GM10248 (cell line): Measurements from ENCODE around the gene EEF1A1.
"Not testable (repeated sequence)": the region's sequence is repeated elsewhere in the genome, so short reads cannot be mapped to it uniquely, and the experiment has no call there.

Experiments used
- CTCF ChIA-PET: fragments of 300-600 bp; sonication (Branson Sonifier 250); formaldehyde crosslinking; extraction: SDS; loops from one replicate; lab custom pipeline; 2021; ENCODE audit warnings: antibody characterized with exemption; lab: Yijun Ruan, JAX
- POLR2A ChIA-PET: fragments of 350-650 bp; sonication (Branson Sonifier 250); formaldehyde crosslinking; extraction: SDS; loops from one replicate; lab custom pipeline; 2020; ENCODE audit warnings: antibody characterized with exemption; lab: Yijun Ruan, JAX
- DNase-seq: peaks from one replicate; pipeline ENCODE4 v3.0.0; 2012; ENCODE audit errors: extremely low spot score
- TF ChIP-seq, protein P1 (sequence below): IDR thresholded peaks from 2 replicates; pipeline ENCODE4 v1.5.1; 2012; ENCODE audit warnings: mild to moderate bottlenecking, low read depth; ENCODE audit errors: extremely low read depth, missing control alignments, control extremely low read depth

Gene EEF1A1

DNA sequence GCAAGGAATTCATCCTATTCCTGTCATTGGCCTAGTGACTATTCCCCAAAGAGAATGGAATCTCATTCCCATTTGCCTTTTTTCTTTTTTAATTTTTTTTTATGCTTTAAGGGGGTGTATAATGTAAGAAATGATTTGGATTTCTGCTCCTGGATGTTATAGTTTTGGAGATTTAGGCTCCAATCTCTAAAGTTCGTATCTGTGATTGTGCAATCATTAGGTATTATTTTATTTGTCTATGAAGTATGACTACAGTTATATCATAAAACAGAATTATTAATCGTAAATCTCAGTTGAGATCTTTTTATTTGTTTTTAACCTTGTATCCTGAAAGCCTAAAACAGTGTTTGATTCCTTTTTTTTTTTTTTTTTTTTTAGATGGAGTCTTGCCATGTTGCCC, 41.7 kb upstream of the EEF1A1 start:
- TF ChIP-seq, protein P1, sequence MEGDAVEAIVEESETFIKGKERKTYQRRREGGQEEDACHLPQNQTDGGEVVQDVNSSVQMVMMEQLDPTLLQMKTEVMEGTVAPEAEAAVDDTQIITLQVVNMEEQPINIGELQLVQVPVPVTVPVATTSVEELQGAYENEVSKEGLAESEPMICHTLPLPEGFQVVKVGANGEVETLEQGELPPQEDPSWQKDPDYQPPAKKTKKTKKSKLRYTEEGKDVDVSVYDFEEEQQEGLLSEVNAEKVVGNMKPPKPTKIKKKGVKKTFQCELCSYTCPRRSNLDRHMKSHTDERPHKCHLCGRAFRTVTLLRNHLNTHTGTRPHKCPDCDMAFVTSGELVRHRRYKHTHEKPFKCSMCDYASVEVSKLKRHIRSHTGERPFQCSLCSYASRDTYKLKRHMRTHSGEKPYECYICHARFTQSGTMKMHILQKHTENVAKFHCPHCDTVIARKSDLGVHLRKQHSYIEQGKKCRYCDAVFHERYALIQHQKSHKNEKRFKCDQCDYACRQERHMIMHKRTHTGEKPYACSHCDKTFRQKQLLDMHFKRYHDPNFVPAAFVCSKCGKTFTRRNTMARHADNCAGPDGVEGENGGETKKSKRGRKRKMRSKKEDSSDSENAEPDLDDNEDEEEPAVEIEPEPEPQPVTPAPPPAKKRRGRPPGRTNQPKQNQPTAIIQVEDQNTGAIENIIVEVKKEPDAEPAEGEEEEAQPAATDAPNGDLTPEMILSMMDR: no peak
- POLR2A ChIA-PET: no interaction called here
- CTCF ChIA-PET: interaction anchor here (0.6 to 1.1 kb wide), 2 partner anchors 9 to 16 kb away, joined by 3 read pairs; no protein-coding TSS in a partner anchor
- no peak for DNase-seq

DNA sequence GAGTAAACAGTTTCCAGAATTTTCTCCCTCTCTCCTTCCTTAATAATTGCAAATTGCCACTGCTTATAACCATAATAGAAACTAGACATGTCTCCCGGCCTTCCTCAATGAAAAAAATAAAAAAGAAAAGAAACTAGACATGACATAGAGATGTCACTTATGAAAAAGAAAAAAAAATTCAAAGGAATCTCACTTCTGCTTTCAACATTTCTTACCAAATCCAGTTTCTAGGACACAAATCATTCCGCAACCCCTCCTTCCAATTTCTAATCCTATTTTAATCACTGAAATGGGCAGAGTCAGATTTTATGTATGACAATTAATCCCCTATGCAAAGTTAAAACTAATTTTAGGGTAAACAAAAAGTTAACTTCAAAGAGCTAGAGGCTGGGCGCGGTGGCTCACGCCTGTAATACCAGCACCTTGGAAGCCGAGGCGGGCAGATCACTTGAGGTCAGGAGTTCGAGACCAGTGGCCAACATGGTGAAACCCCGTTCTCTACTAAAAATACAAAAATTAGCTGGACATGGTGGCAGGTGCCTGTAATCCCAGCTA, 40.1 kb upstream of the EEF1A1 start:
- TF ChIP-seq, protein P1: no peak
- peak; percentile 52 for DNase-seq
- ChIA-PET CTCF (interaction anchor here (1.1 to 3.5 kb wide), 3 partner anchors 13 to 25 kb away, joined by 3 to 13 read pairs (median 5); no protein-coding TSS in a partner anchor), POLR2A (interaction anchor here (0.6 to 0.8 kb wide), 2 partner anchors 48 to 100 kb away, joined by 4 to 5 read pairs; no protein-coding TSS in a partner anchor)

DNA sequence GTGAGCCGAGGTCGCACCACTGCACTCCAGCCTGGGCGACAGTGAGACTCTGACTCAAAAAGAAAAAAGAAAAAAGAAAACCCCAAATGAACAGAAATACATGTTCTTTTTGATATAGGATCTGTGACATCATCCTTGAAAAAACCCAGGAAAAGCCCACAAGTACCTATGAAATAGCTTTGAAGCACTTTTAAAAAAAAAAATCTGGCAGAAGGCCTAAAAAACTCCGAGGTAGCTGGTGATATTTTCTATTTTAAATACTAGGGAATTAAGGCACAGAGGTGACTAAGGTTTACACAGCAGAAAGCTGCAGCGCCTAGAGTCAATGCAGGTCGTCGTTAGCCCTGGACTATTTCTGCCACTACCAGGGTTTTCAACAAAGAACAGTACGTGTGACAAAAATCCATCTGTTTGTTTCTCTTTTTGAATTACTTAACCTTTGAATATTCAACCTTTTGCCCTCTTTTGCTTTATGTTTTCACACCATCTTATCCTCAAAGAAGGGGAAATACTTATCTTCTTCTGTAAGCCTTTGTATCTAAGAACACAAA, 39.4 kb upstream of the EEF1A1 start:
- TF ChIP-seq, protein P1: no peak
- ChIA-PET POLR2A (no interaction called here), CTCF (interaction anchor here (1.9 to 3.5 kb wide), 2 partner anchors 17 to 51 kb away, joined by 4 to 13 read pairs; no protein-coding TSS in a partner anchor)
- DNase-seq: no peak

DNA sequence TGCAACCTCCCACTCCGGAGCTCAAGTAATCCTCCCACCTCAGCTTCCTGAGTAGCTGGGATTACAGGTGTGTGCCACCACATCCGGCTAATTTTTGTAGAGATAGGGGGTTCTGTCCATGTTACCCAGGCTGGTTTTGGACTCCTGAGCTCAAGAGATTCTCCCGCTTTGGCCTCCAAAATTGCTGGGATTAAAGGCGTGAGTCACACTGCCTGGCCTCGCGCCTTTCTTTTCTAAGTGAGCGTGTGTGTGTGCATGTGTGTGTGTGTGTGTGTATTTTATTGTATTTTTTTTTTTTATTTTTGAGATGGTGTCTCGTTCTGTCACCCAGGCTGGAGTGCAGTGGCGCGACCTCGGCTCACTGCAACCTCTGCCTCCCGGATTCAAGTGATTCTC, 38.6 kb upstream of the EEF1A1 start:
- POLR2A ChIA-PET: not testable (repeated sequence)

DNA sequence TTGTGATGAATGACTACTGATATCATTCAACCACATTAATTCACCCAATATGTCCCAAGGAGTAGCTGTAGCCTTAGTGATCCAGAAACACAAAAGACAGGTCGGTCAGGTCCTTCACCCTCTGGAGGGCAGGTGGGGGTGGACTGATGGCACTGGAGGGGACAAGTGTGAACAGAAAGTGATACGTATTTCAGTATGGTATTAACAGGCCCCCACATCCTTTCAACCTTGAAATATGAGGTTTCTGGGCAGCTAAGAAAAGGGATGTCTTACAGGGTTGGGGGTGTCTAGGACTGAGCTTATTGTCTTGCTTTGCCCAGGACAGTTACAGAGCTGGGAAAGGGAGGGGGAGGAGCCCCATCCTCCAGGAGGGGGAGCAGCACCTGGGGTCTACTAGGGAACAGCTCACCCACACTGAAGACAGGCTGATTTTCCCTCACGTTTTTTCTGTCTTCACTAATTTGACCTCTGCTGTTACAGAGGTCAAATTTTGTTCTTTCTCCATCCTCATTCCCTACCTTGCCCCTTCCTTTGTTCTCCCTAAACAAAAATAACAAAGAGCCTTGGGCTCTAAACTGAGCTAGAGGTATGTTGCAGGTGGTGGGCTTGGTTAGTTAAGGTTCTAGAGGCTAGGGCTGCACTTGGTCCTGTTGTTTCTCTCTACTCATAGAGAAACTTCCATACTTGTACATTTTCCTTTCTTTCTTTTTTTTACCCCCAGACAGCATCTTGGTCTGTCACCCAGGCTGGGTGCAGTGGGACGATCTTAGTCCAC, 38.0 kb upstream of the EEF1A1 start:
- ChIA-PET POLR2A (no interaction called here), CTCF (interaction anchor here (0.9 to 3.5 kb wide), 8 partner anchors 10 to 97 kb away, joined by 3 to 16 read pairs (median 4); partner anchors contain the start of gene MTO1)
- no peak for DNase-seq
- TF ChIP-seq, protein P1: no peak

More for the DNA sequence above, 38.6 kb upstream of the EEF1A1 start:
- CTCF ChIA-PET: interaction anchor here (1.1 to 3.5 kb wide), 5 partner anchors 10 to 52 kb away, joined by 4 to 16 read pairs (median 6); no protein-coding TSS in a partner anchor
- DNase-seq: not testable (repeated sequence)

DNA sequence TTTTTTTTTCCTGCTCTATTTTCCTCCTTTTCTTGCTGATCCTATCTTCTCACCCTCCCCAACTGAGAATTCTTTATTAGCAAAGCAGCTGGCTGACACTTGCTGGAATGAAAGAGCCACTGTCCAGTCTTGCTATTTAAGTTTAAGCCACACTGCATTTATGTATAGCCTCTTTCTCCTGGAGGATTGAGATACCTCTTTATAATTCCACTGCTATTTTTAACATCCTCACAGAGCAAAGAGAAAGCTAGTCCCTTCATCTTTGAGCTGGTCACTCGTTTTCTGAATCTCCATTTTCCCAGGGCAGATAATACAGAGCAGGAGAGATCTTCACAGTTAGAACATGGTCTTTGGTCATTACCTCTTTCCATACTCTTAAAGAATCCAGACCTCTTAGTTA, 36.0 kb upstream of the EEF1A1 start:
- DNase-seq: no peak
- ChIA-PET CTCF (interaction anchor here (0.8 to 2.8 kb wide), 8 partner anchors 8 to 1681 kb away, joined by 3 to 16 read pairs (median 3); partner anchors contain the start of gene MTO1), POLR2A (interaction anchor here (1.2 to 1.8 kb wide), 2 partner anchors 23 to 36 kb away, joined by 4 to 10 read pairs; partner anchors contain the start of gene EEF1A1)
- TF ChIP-seq, protein P1: no peak

DNA sequence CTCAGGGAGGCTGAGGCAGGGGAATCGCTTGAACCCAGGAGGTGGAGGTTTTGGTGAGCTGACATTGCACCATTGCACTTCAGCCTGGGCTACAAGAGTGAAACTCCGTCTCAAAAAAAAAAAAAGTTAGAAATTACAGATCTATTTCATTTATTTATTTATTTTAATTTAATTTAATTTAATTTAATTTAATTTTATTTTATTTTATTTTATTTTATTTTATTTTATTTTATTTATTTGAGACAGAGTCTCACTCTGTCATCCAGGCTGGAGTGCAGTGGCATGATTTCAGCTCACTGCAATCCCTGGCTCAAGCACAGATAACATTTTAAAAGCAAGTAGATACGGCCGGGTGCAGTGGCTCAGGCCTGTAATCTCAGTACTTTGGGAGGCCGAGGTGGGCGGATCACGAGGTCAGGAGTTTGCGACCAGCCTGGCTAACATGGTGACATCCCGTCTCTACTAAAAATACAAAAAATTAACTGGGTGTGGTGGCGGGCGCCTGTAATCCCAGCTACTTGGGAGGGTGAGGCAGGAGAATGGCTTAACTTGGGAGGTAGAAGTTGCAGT, 34.6 kb upstream of the EEF1A1 start:
- POLR2A ChIA-PET: not testable (repeated sequence)

DNA sequence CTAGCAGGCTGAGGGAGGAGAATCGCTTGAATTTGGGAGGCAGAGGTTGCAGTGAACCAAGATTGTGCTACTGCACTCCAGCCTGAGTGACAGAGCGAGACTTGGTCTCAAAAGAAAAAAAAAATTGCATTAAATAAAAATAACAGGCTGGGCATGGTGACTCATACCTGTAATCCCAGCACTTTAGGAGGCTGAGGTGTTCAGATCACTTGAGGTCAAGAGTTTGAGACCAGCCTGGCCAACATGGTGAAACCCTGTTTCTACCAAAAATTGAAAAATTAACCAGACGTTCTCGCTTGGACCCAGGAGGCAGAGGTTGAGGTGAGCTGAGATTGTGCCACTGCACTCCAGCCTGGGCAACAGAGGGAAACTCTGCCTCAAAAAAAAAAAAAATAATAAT, 30.3 kb upstream of the EEF1A1 start:
- POLR2A ChIA-PET, DNase-seq: not testable (repeated sequence)
- CTCF ChIA-PET: interaction anchor here (0.9 kb wide), 1 partner anchor 21 kb away, joined by 3 read pairs; no protein-coding TSS in a partner anchor

More for the DNA sequence above, 34.6 kb upstream of the EEF1A1 start:
- DNase-seq: not testable (repeated sequence)
- CTCF ChIA-PET: interaction anchor here (1.8 to 3.4 kb wide), 2 partner anchors 25 to 34 kb away, joined by 5 to 11 read pairs; no protein-coding TSS in a partner anchor
